Measurements from ENCODE around the gene LRRC1. TPM values are rescaled to one million over a fixed set of nuclear protein-coding genes. Genes with fewer than 3 reads are reported as not detected.

The LRRC1 gene
- total RNA-seq, 4 donors from 2014 or later: 23.2 to 38.5 (median 28.3) TPM

GRCh38 chr6:53822401-53823125 lies 27.8 kb downstream of the LRRC1 start:
- intact Hi-C loops (cut with DNase I): no loop called here
- TF ChIP-seq CTCF (IDR thresholded peaks at IDR 0.05) (no peak), POLR2A (IDR thresholded peaks at IDR 0.05) (no peak)
- Histone ChIP-seq H3K27ac (no peak overlapping the region), H3K4me3 (no peak overlapping the region), H3K27me3 (no peaks in the 10 kb centered on the region), H3K36me3 (no peaks in the 10 kb centered on the region), H3K4me1 (peaks cover 0 to 38% (median 11%) of the 10 kb centered on the region in 3 donors), H3K9me3 (no peaks in the 10 kb centered on the region)
- 76 to 85% methylated on average over 10 of the region's 10 CpGs for WGBS, 2 donors
- DNase-seq: no peak

GRCh38 chr6:53824714-53825113 lies 29.9 kb downstream of the LRRC1 start:
- Histone ChIP-seq H3K4me1 (peaks cover 0 to 50% (median 21%) of the 10 kb centered on the region in 3 donors), H3K27ac (no peak overlapping the region), H3K36me3 (no peaks in the 10 kb centered on the region), H3K27me3 (no peaks in the 10 kb centered on the region), H3K9me3 (no peaks in the 10 kb centered on the region), H3K4me3 (no peak overlapping the region)
- 88 to 100% methylated on average over 1 of the region's 1 CpG for WGBS, 2 donors
- TF ChIP-seq POLR2A (IDR thresholded peaks at IDR 0.05): no peak
- intact Hi-C loops (cut with DNase I): no loop called here
- no peak for DNase-seq

GRCh38 chr6:53825532-53826321 lies 30.9 kb downstream of the LRRC1 start:
- no peak for TF ChIP-seq CTCF (IDR thresholded peaks at IDR 0.05)
- no peak for TF ChIP-seq POLR2A (IDR thresholded peaks at IDR 0.05)
- WGBS, 2 donors: 74 to 77% methylated on average over 7 of the region's 7 CpGs
- Histone ChIP-seq H3K4me1 (peaks cover 0 to 51% (median 25%) of the 10 kb centered on the region in 3 donors), H3K36me3 (no peaks in the 10 kb centered on the region), H3K27ac (no peak overlapping the region), H3K4me3 (no peak overlapping the region), H3K9me3 (no peaks in the 10 kb centered on the region), H3K27me3 (no peaks in the 10 kb centered on the region)
- intact Hi-C loops (cut with DNase I): no loop called here
- DNase-seq: no peak

GRCh38 chr6:53827531-53827930 lies 32.7 kb downstream of the LRRC1 start:
- no peak overlapping the region for H3K27ac ChIP-seq
- TF ChIP-seq POLR2A (IDR thresholded peaks at IDR 0.05) (no peak), CTCF (IDR thresholded peaks at IDR 0.05) (no peak)
- intact Hi-C loops (cut with DNase I): no loop called here
- no peaks in the 10 kb centered on the region for H3K27me3 ChIP-seq
- no peak overlapping the region for H3K4me3 ChIP-seq
- no peaks in the 10 kb centered on the region for H3K36me3 ChIP-seq
- DNase-seq: no peak
- WGBS, 2 donors: 56 to 73% methylated on average over 1 of the region's 1 CpG
- no peaks in the 10 kb centered on the region for H3K9me3 ChIP-seq
- H3K4me1 ChIP-seq: peaks cover 0 to 58% (median 25%) of the 10 kb centered on the region in 3 donors

GRCh38 chr6:53828215-53828614 lies 33.4 kb downstream of the LRRC1 start:
- peak overlapping the region in 1 of 4 donors; percentile 12 for H3K27ac ChIP-seq
- no peaks in the 10 kb centered on the region for H3K36me3 ChIP-seq
- no peak for TF ChIP-seq CTCF (IDR thresholded peaks at IDR 0.05)
- no peak for TF ChIP-seq POLR2A (IDR thresholded peaks at IDR 0.05)
- WGBS, 2 donors: 48 to 61% methylated on average over 2 of the region's 2 CpGs
- no peaks in the 10 kb centered on the region for H3K9me3 ChIP-seq
- H3K27me3 ChIP-seq: no peaks in the 10 kb centered on the region
- peaks cover 0 to 58% (median 25%) of the 10 kb centered on the region in 3 donors for H3K4me1 ChIP-seq
- intact Hi-C loops (cut with DNase I): no loop called here
- H3K4me3 ChIP-seq: no peak overlapping the region
- DNase-seq: no peak
